Measurements from ENCODE around the gene CCNQ.

DNA sequence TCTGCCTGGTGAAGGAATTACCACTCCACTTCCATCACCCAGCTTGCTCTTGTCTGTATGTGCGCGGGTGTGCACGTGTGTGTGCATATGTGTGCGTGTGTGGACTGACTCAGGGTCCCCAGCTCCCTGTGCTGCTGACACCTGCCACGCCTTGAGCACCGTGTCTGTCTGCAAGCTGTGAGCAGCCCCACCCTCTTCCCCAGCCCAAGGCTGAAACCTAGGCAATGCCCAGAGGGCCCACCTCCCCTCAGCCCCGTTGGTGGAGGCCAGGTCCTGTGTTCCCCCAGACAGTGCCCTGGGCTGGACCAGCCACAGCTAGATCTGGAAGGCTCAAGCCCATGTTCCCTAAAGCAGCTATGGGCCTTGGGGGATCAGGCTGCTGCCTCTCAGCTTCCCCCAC, 2.0 kb upstream of the CCNQ start:
- TF ChIP-seq POLR2A (IDR thresholded peaks at IDR 0.05; ENCODE audit: extremely low read depth, insufficient read length) = no peak
- TF ChIP-seq, protein P1, sequence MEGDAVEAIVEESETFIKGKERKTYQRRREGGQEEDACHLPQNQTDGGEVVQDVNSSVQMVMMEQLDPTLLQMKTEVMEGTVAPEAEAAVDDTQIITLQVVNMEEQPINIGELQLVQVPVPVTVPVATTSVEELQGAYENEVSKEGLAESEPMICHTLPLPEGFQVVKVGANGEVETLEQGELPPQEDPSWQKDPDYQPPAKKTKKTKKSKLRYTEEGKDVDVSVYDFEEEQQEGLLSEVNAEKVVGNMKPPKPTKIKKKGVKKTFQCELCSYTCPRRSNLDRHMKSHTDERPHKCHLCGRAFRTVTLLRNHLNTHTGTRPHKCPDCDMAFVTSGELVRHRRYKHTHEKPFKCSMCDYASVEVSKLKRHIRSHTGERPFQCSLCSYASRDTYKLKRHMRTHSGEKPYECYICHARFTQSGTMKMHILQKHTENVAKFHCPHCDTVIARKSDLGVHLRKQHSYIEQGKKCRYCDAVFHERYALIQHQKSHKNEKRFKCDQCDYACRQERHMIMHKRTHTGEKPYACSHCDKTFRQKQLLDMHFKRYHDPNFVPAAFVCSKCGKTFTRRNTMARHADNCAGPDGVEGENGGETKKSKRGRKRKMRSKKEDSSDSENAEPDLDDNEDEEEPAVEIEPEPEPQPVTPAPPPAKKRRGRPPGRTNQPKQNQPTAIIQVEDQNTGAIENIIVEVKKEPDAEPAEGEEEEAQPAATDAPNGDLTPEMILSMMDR (IDR thresholded peaks at IDR 0.05; ENCODE audit: low read depth, low read length) = no peak

Data from NB4 (cell line).